SIG-M5 treated with dmso at 0.1 percent for 504 hours (cell line): ENCODE data around the gene VTI1A.
"Not testable (repeated sequence)": the region's sequence is repeated elsewhere in the genome, so short reads cannot be mapped to it uniquely, and the experiment has no call there.

Source experiments
- DNase-seq: peaks from one replicate; lab custom pipeline; 2025; ENCODE audit not compliant: unreplicated experiment; lab: John Stamatoyannopoulos, UW

VTI1A gene

DNA sequence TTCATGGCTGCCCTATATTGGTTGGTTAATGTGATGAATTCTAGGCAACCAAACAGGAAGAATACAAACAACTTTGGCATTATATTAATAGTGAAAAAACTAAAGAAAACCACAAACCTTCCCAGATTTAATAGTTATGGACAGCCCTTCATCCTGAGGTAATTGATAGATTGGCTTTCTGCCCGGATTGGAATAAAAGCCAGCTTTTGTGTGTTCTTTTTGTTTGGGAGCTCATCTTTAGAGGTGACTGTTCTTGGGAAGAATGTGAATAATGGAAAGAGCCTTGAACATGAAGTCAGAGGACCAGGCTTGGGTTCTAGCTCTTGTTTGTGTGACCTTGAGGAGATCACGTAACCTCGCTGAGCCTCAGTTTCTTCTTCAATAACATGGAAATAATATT is 92.3 kb downstream of the VTI1A start:
- no peak for DNase-seq

- not testable (repeated sequence) for DNase-seq
These were observed 95.8 kb downstream of the VTI1A start for GRCh38 chr10:112542823-112543222.

DNA sequence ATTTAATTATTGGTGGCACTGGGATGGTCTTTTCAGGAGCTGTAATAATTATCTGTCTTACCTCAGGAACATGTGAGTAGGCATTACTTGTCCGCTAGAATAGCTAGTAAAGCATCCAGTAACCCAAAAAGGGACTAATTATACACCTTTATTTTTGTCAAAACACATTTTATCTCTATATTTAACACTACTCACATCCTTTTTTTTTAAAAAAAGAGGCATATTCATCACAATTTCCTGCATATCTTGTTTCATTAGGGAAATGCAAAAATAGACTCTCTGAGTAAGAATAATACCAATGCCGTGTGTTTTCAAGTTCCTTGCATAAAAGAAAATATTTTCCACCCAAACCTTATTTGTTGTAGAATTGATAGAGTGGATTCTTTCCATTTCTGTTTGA is 99.5 kb downstream of the VTI1A start:
- no peak for DNase-seq

- DNase-seq, result no peak
These were observed 101.7 kb downstream of the VTI1A start for GRCh38 chr10:112548535-112549276.

DNA sequence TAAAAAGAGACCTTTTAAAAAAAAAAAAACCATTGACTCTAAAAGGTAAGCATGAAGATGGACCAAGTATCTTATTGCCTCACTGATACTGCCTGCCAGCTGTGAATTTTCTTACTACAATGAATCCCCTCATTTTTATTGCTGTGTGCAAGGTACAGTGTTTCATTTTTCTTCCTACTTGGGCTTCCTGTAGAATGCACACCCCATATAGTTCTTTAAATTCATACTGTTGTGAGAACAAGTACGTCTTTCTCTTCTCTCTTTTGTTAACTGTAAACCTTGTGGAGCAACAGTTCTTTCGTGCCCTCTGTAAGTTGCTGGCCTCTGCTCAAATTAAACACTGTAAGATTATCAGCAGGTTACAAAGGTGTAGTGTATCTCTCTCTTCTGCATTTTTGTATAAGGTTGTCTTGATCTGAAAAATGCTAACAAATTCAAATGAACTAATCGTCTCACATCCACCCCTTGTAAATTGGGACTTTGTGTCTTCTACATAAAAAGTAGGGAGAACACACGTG is 105.6 kb downstream of the VTI1A start:
- no peak for DNase-seq

DNA sequence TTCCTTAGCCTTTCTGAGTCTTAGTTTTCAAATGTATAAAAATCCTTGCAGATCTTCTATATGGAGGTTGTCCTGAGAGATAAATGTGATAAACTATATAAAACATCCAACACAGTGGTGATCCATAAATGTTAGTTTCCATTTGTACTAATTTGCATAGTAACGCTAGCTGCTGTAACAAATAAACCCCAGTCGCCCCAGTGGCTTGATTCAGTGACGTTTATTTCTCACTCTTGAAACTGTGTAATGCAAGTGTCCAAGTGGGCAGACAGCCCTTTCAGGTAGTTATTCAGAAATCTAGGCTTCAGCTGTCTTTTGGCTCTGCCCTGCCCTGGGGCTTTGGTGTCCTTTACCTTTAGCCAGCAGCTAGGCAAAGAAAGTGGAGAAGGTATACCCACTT is 106.3 kb downstream of the VTI1A start:
- no peak for DNase-seq

DNA sequence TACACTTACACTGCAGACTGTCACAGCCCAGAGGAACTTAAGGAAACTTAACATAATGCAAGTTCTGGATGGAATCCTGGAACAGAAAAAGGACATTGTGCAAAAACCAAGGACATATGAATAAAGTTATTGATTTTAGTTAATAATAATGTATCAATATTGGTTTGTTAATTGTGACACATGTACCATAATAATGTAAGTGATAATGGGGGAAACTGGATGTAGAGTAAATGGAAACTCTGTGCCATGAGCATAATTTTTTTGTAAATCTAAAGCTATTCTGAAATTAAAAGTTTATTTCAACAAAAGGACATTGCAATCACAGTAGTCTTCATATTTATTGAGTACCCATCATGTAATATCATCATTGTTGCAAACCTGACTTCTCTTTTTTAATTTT is 107.2 kb downstream of the VTI1A start:
- no peak for DNase-seq

DNA sequence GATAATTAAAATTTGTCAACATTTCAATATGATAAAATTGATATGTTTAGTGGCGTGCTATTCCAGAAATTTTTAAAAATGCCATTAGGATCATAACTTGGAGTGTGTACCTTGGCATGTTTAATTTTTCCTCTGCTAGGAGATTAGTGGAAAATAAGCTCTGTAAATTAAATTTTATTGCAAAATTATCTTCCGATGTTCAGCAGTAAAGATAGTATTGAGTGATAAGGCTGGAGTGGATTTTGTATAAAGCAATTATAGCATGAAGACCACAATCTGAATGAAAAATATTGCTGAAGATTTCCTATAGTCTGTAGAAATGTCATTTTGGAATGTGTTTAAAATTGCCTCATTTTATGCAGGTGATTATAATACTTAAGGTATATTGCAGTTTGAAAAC is 110.2 kb downstream of the VTI1A start:
- DNase-seq, result no peak

DNA sequence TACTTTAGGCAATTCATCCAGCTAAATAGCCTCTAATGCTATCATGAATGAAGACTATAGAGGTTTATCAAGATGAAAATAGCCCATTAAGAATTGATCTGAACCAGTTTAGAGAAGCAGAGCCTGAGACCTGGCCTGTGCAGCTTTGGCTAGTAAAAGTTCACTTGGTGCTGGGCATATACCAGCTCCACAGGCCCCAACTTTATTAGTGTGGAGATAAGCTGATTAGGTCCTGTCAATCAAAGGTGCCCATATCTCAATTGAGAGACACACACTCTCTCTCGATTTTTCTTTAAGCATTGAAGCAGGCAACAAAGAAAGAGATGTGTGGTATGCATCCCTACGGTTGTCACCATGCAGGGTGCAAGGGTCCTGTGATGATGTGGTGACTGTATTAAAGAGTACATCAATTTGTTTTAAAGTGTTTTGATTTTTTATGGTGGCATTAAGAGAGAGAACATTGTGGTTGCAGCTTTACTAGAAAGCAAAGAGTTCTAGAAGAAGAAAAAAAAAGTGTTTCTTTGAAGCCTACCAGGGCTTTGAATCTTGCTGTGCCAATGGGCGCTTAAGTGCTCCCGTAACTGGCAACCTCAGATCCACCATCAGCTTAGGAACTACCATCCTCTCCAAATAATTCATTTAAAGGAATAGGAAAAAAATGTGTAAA is 111.6 kb downstream of the VTI1A start:
- DNase-seq, result no peak

DNA sequence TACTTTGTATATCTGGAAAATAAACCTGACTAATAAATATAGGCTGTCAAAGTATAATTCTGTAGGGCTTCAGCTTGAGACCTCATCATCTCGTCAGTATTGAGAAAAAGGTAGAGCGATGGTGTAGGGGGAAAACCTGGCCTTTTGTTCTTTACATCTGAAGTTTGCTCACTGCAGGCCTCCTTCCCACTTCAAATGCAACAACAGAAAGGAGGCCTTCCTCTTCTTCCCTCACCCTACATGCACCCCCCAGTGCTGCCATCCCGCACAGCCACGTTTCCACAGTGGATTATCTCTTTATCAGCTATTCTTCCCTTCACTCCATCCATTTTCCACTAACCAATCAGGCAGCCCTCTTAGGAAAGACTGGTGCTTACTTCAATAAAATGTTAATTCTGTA is 112.3 kb downstream of the VTI1A start:
- no peak for DNase-seq

- no peak for DNase-seq
These were observed 115.1 kb downstream of the VTI1A start for GRCh38 chr10:112562122-112562521.

DNA sequence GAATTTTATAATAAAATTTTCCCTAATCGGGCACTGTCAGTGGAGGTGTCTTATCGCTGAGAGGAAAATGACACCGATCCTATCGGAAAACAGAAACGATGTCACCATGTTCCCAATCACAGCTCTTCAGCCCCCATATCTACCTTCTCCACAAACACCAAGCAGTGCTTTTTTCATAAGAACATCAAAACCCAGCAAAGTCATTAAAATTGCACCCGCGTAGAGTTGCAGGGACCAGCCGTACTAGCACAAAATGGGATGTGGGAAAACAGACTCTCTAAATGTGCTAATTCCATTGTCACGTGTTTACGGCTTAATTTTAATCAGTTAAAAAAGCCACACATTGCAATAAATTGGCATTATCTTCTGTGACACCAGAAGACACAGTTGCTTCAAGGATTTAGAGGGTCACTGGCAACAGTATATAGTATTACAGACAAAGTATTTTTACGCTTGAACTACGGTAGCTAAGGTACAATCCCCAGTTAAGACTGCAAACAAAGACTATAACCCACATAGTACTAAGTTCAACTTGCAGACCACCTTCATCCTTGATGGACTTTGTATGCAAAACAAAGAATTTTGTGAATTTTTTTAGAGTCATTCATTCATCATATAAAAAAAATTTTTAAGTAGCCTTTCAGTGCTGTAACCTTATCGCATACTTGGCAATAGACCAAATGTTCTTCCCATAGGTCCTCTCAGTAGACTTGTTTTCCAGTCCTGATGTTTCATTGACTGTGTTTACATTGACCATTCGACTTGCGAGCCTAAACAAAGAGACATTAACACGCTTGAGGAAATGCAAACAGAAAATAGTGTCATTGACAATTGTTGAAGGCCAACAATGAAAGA is 116.0 kb downstream of the VTI1A start:
- DNase-seq, result no peak

DNA sequence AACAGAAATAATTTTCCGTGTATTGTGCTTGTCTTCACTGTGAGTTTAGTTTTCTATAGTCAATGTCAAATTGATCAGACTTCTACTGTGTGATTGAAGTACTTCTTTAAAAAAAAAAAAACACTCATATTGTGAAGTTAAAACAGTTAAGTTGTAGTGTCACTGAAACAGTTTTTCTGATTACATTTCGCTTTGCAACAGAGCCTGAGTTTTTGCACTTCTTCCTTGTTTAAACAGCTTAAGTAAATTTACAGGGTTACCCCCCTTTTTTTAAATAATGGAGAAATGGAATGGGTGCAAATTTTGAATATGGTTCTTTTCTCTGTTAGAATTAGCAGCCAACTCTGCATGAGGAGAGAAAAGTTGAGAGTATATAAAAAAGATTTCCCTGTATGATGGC is 117.3 kb downstream of the VTI1A start:
- no peak for DNase-seq

- DNase-seq, result peak; percentile 61
These were observed 118.5 kb downstream of the VTI1A start for GRCh38 chr10:112565434-112566053.

DNA sequence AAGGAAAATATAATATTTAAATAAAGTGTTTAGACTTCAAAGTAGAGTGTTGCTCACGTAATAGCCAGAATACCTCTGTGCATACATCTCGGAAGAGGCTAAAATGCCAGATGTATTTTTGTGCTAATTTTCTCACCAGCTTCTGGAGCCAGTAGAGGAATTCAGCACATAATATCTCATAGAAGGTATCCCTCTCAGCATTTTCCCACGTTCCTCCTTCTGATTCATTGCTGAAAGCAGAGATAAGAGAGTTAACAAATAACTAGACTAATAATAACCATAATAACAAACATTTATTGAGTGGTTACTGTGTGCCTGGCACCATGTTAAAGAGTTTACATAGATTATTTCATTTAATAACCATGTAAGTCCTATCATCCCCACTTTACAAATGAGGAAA is 123.6 kb downstream of the VTI1A start:
- DNase-seq, result no peak

- no peak for DNase-seq
These were observed 132.6 kb downstream of the VTI1A start for GRCh38 chr10:112579578-112579977.

GRCh38 chr10:112580267-112580666 is 133.3 kb downstream of the VTI1A start:
- no peak for DNase-seq

GRCh38 chr10:112581921-112582320 is 134.9 kb downstream of the VTI1A start:
- DNase-seq, result no peak

DNA sequence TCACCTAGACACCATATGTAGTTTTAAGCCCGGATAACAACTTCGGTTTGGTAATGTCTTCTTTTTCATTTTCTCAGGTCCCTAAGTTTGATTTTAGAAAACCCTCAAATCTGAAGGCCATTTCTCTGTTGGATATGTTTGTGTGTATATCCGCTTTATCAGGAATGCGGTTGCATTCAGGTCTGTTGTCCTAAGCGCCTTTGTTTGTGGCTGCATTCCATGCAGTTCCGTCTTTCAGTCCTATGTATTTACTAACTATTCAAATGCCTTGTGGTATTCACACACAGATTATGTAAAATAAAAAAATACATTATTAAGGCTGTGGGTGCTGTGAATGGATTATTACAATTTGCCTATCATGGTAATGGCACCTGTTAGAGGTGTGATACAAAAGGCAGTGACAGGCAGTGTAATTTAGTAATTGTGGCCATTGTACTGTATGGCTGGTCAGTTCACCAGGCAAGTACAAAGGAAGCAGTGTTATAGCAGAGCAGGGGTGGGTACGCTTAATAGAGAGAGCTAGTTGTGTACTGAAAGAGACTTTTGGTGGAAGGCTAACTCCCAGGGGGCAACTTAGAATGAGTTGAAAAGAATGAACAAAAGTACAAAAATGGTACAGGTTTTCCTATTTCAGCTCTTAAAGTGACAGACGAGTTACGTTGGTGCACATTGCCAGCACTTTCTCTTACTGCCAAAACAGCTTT is 136.4 kb downstream of the VTI1A start:
- DNase-seq, result no peak

DNA sequence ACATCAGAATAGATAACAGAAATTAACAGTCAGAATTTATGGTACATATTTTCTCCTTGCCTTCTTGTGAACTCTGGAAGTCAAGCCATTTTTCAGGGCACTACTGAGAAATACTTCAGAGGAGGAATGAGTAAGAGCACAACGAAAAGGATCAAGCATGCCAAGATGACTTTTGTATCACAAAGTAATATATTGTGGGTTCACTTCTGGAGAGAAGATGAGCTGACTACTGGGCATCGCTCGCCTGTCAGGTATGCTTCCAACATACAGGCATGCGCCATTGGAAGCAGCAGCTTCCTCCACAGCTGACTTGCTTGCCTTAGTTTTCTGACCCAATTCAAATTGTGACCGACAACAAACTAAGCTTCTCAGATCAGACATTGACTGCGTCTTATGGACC is 137.3 kb downstream of the VTI1A start:
- no peak for DNase-seq

DNA sequence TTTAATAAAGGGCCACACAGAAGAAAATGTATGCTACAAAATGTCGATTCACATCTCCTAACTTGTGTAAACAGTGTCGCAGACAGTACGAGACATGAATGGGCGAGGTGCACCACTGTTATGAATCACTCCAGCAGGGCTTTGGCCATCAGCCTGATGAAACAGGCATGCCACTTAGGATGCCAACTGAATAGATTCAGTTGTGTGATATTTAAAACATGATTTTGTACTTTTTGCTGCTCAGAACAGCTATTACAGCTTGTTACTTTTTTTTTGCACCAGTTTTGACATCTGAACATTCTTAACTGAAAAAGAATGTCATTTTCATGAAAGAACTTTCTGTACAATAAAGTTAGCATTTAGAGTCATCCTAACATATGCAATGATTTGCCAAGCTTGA is 138.1 kb downstream of the VTI1A start:
- no peak for DNase-seq
